ENCODE data around the gene CTRB1.

DNA sequence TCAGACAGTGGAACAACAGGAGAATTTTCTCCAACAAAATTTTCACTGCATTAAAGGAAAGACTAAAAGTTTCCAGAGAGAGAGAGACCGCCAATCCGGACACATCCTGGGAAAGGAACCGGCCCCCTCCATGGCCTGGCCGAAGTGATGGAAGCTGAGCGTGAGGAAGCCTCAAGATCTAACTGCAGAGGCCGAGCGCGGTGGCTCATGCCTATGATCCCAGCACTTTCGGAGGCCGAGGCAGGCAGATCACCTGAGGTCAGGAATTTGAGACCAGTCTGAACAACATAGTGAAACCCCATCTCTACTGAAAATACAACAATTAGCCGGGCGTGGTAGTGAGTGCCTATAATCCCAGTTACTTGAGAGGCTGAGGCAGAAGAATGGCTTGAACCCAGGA is 15.7 kb upstream of the CTRB1 start:
- no peak for TF ChIP-seq ZFX (IDR thresholded peaks at IDR 0.05)
- TF ChIP-seq, protein P1, sequence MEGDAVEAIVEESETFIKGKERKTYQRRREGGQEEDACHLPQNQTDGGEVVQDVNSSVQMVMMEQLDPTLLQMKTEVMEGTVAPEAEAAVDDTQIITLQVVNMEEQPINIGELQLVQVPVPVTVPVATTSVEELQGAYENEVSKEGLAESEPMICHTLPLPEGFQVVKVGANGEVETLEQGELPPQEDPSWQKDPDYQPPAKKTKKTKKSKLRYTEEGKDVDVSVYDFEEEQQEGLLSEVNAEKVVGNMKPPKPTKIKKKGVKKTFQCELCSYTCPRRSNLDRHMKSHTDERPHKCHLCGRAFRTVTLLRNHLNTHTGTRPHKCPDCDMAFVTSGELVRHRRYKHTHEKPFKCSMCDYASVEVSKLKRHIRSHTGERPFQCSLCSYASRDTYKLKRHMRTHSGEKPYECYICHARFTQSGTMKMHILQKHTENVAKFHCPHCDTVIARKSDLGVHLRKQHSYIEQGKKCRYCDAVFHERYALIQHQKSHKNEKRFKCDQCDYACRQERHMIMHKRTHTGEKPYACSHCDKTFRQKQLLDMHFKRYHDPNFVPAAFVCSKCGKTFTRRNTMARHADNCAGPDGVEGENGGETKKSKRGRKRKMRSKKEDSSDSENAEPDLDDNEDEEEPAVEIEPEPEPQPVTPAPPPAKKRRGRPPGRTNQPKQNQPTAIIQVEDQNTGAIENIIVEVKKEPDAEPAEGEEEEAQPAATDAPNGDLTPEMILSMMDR (conservative IDR thresholded peaks at IDR 0.05) = no peak
